Tibial nerve (tissue), 4 donors: Measurements from ENCODE around the gene MAGI2. TPM values are rescaled to one million over a fixed set of nuclear protein-coding genes. Genes with fewer than 3 reads are reported as not detected.
A peak's percentile ranks its signal among the peaks of the same experiment; 100 is the strongest.

Source experiments
- DNase-seq, 2 donors: peaks; one replicate each; pipeline ENCODE4 v3.0.0-alpha.2; 2019; ENCODE audit warnings: low spot score in 2 of 2
- H3K27ac ChIP-seq, 4 donors: fragments of 200-600 bp; sonication (generic) in 3 of 4; one replicate each; pipeline ENCODE4 v1.5.1; 2017 to 2019; ENCODE audit warnings: mild to moderate bottlenecking in 1 of 4
- H3K27me3 ChIP-seq, 2 donors: fragments of 200-600 bp; sonication (generic) in 1 of 2; one replicate each; pipeline versions ENCODE4 v1.5.1 to v1.6.0; 2017 to 2019
- H3K36me3 ChIP-seq, 3 donors: fragments of 200-600 bp; sonication (generic); one replicate each; pipeline ENCODE4 v1.5.1; 2018 to 2019
- H3K4me1 ChIP-seq, 4 donors: fragments of 200-600 bp; sonication (generic) in 3 of 4; one replicate each; pipeline ENCODE4 v1.5.1; 2017 to 2019
- H3K4me3 ChIP-seq, 4 donors: fragments of 200-600 bp; sonication (generic) in 3 of 4; one replicate each; pipeline ENCODE4 v1.5.1; 2017 to 2019; ENCODE audit warnings: mild to moderate bottlenecking in 1 of 4, moderate library complexity in 1 of 4
- H3K9me3 ChIP-seq, 4 donors: fragments of 200-600 bp; sonication (generic) in 3 of 4; one replicate each; pipeline ENCODE4 v1.5.1; 2017 to 2019
- EP300 ChIP-seq, 2 donors: sonication (generic); formaldehyde crosslinking; IDR thresholded peaks; one replicate each; pipeline ENCODE4 v1.6.1; 2017; ENCODE audit warnings: antibody characterized with exemption in 2 of 2, mild to moderate bottlenecking in 1 of 2
- POLR2A ChIP-seq, 2 donors: fragments of 450-650 bp; IDR thresholded peaks; one replicate each; pipeline ENCODE4 v1.6.1; 2017; ENCODE audit warnings: antibody characterized with exemption in 2 of 2, mild to moderate bottlenecking in 2 of 2, moderate library complexity in 2 of 2
- WGBS, 2 donors: methylation state at CpG; one replicate each; pipeline ENCODE4 v1.1.5; 2018; 5-methylcytosine and 5-hydroxymethylcytosine counted together
- total RNA-seq, 4 donors: library from RNA; depleted of rRNA; stranded (reverse); fragments of >200 nt; gene quantifications; one replicate each; pipeline ENCODE4 v1.1.0, GENCODE V29; 2016
- TF ChIP-seq, protein P1 (sequence below), 5 experiments: fragments of 200-600 bp in 3 of 5; fragments of 450-650 bp in 2 of 5; sonication (generic) in 3 of 5; IDR thresholded peaks; one replicate each; pipeline ENCODE4 v1.5.1; 2016 to 2019; ENCODE audit warnings: antibody characterized with exemption in 5 of 5, mild to moderate bottlenecking in 3 of 5, moderate library complexity in 2 of 5

MAGI2 gene
- total RNA-seq, 4 donors from 2014 or later: 33.6 to 58.2 (median 55.6) TPM

DNA sequence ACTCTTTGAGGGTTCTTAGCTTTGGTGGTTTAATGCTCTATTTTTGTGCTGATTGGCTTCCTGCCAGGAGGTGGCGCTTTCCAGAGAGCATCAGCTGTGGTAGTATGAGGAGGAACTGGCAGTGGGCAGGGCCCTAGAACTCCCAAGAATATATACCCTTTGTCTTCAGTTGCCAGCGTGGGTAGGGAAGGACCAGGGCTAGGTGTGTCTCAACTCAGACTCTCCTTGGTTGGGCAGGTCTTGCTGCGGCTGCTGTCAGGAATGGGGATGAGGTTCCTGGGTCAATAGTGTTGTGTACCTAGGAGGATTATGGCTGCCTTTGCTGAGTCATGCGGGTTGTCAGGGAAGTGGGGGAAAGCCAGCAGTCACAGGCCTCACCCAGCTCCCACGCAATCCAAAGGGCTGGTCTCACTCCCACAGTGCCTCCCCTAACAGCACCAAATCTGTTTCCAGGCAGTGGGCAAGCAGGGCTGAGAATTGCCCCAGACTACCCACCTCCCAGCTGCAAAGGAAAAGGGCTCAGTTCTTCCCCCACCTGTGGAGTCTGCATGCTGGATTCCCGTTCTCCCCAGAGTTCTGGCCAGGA is 1463.4 kb downstream of the MAGI2 start:
- DNase-seq: no peak
- no peaks in the 10 kb centered on the region for H3K4me1 ChIP-seq
- H3K9me3 ChIP-seq: no peaks in the 10 kb centered on the region
- H3K27ac ChIP-seq: no peak overlapping the region
- no peaks in the 10 kb centered on the region for H3K27me3 ChIP-seq
- H3K36me3 ChIP-seq: no peaks in the 10 kb centered on the region
- 78 to 82% methylated on average over 6 of the region's 6 CpGs for WGBS, 2 donors
- H3K4me3 ChIP-seq: no peak overlapping the region
- TF ChIP-seq, protein P1, sequence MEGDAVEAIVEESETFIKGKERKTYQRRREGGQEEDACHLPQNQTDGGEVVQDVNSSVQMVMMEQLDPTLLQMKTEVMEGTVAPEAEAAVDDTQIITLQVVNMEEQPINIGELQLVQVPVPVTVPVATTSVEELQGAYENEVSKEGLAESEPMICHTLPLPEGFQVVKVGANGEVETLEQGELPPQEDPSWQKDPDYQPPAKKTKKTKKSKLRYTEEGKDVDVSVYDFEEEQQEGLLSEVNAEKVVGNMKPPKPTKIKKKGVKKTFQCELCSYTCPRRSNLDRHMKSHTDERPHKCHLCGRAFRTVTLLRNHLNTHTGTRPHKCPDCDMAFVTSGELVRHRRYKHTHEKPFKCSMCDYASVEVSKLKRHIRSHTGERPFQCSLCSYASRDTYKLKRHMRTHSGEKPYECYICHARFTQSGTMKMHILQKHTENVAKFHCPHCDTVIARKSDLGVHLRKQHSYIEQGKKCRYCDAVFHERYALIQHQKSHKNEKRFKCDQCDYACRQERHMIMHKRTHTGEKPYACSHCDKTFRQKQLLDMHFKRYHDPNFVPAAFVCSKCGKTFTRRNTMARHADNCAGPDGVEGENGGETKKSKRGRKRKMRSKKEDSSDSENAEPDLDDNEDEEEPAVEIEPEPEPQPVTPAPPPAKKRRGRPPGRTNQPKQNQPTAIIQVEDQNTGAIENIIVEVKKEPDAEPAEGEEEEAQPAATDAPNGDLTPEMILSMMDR (IDR thresholded peaks at IDR 0.05): no peak
- TF ChIP-seq POLR2A (IDR thresholded peaks at IDR 0.05) (no peak), EP300 (IDR thresholded peaks at IDR 0.05) (no peak)

DNA sequence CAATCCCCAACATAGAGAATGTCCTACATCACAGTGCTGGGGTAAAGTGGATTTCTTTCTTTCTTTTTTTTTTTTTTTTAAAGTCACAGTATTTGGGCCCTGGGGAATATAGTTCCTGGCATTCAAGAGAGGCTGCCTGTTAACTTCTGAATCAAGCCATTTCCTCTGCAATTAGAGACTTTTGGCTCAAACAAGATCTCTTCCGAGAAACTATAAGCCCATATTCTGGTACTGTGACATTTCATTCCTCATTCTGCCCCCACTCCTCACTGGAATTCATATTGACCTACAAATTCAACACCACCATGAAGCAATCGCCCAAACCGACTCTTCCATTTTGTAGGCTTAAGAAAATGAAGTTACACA is 1467.5 kb downstream of the MAGI2 start:
- TF ChIP-seq POLR2A (IDR thresholded peaks at IDR 0.05) (no peak), EP300 (IDR thresholded peaks at IDR 0.05) (peak in 1 of 2 donors; percentile 22)
- TF ChIP-seq, protein P1 (IDR thresholded peaks at IDR 0.05): no peak
- Histone ChIP-seq H3K27ac (peak overlapping the region in 2 of 4 donors; percentile 19 to 36), H3K4me1 (no peaks in the 10 kb centered on the region), H3K36me3 (no peaks in the 10 kb centered on the region), H3K9me3 (no peaks in the 10 kb centered on the region), H3K27me3 (no peaks in the 10 kb centered on the region), H3K4me3 (no peak overlapping the region)
- WGBS, 2 donors: 39 to 51% methylated on average over 3 of the region's 3 CpGs
- DNase-seq: no peak

DNA sequence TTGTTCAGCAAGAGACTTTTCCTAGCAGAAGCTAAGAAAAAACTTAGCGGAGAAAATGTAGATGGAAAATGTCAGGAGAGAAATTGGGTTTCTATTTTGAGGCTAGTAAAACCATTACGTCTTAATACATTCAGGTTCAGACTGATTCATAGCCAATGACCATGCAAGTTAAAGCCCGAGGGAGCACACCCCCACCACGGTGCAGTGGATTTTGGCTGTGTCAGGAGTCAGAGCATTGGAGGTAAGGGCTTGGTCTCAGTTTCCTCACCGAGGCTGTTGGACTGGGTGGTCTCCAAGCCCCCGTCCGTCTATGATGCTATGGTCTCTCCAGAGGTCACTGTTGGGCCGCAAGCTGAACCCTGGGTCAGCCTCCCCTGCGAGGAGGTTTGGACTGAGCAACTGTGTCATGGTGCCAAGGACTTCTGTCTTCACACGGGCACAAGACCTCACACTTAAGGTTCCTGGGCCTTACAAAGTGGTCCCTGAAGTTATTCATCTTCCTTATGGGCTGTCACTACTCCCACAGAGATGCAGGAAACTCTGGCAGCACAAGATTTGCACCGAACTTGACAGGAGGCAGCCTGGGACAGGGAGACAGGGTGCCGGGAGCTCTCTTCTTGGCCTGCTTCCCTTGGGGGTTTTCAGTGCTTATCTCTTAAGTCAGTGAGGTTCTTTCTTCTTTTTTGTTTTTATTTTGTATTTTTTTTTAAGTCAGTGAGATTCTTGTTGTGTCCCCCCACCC is 1468.1 kb downstream of the MAGI2 start:
- Histone ChIP-seq H3K9me3 (no peaks in the 10 kb centered on the region), H3K4me3 (no peak overlapping the region), H3K27ac (peak overlapping the region in 2 of 4 donors; percentile 19 to 36), H3K36me3 (no peaks in the 10 kb centered on the region), H3K27me3 (no peaks in the 10 kb centered on the region), H3K4me1 (no peaks in the 10 kb centered on the region)
- 65 to 68% methylated on average over 12 of the region's 12 CpGs for WGBS, 2 donors
- DNase-seq: no peak
- TF ChIP-seq, protein P1 (IDR thresholded peaks at IDR 0.05): no peak
- TF ChIP-seq EP300 (IDR thresholded peaks at IDR 0.05) (no peak), POLR2A (IDR thresholded peaks at IDR 0.05) (no peak)

DNA sequence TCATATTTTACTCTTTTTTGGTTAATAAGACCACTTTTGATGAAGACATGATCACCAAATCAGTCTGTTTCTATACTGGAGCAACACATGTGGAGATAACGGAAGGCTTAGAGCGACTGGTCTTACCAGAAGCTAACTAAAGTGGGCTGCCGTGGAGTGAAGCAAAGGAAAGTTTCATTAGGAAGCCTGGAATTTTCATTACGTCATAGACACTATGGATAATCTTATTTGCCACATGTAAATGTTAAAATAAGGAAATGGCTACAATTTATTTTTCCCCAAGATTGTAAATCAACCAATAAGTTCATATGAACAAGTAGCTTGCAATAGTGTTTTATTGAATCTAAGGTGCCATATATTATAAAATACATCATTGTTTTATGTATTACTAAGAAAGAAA is 1469.5 kb downstream of the MAGI2 start:
- H3K4me3 ChIP-seq: no peak overlapping the region
- TF ChIP-seq EP300 (IDR thresholded peaks at IDR 0.05): no peak
- TF ChIP-seq, protein P1 (IDR thresholded peaks at IDR 0.05): no peak
- no peak for TF ChIP-seq POLR2A (IDR thresholded peaks at IDR 0.05)
- H3K27ac ChIP-seq: no peak overlapping the region
- H3K36me3 ChIP-seq: no peaks in the 10 kb centered on the region
- no peak for DNase-seq
- H3K4me1 ChIP-seq: no peaks in the 10 kb centered on the region
- 91 to 92% methylated on average over 4 of the region's 4 CpGs for WGBS, 2 donors
- no peaks in the 10 kb centered on the region for H3K9me3 ChIP-seq
- no peaks in the 10 kb centered on the region for H3K27me3 ChIP-seq

DNA sequence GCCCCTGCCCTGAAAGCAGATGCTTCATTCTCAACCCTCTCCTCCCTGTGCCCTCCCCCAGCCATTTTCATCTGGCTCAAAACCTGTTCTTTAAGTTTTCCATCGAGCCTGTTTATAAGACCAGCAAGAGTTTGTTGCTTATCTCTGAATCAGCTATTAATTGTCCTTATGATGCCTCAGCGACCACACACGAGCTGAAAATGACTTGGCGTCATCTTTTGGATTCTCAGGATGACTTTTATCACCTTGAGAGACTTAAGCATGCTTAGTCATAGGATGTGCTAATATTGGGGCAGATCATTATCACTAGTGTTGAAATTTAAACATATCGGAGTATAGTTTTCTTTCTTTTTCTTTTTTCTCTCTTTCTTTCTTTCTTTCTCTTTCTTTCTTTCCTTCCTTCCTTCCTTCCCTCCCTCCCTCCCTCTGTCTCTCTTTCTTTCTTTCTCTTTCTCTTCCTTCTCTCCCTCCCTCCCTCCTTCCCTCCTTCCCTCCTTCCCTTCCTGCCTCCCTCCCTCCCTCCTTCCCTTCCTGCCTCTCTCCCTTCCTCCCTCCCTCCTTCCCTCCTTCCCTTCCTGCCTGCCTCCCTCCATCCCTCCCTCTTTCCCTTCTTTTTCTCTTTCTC is 1470.4 kb downstream of the MAGI2 start:
- Histone ChIP-seq H3K4me1 (no peaks in the 10 kb centered on the region), H3K27me3 (no peaks in the 10 kb centered on the region), H3K27ac (no peak overlapping the region), H3K4me3 (no peak overlapping the region), H3K36me3 (no peaks in the 10 kb centered on the region), H3K9me3 (no peaks in the 10 kb centered on the region)
- 80 to 82% methylated on average over 5 of the region's 5 CpGs for WGBS, 2 donors
- TF ChIP-seq, protein P1 (IDR thresholded peaks at IDR 0.05): no peak
- no peak for TF ChIP-seq POLR2A (IDR thresholded peaks at IDR 0.05)
- no peak for TF ChIP-seq EP300 (IDR thresholded peaks at IDR 0.05)
- DNase-seq: no peak
